WTC11 (cell line): ENCODE data around the gene AMMECR1. TPM values are rescaled to one million over a fixed set of nuclear protein-coding genes. Genes with fewer than 3 reads are reported as not detected.

Experiments used
- ATAC-seq: fragments of 200-7000 bp; cut with Tn5 transposase; 2 replicates; pipeline ENCODE4 v1.10.0; 2021; ENCODE audit warnings: mild to moderate bottlenecking, moderate library complexity
- CTCF ChIA-PET: fragments of 300-600 bp; sonication (Branson Sonifier 250); formaldehyde crosslinking; loops from one replicate; lab custom pipeline; 2021; ENCODE audit warnings: antibody characterized with exemption; lab: Charles Lee
- POLR2A ChIA-PET: fragments of 350-600 bp; sonication (Branson Sonifier 250); formaldehyde crosslinking; loops from one replicate; lab custom pipeline; 2021; ENCODE audit warnings: antibody characterized with exemption; lab: Charles Lee
- DNase-seq: peaks from one replicate; pipeline ENCODE4 v3.0.0; 2021; ENCODE audit warnings: low spot score
- H3K27ac Mint-ChIP-seq: 2 replicates; pipeline ENCODE4 v1.8.0; 2021; ENCODE audit warnings: mixed read lengths
- H3K27me3 Mint-ChIP-seq: 2 replicates; pipeline ENCODE4 v1.8.0; 2021; ENCODE audit warnings: low read depth, mild to moderate bottlenecking, moderate library complexity, mixed read lengths
- H3K36me3 Mint-ChIP-seq: 2 replicates; pipeline ENCODE4 v1.8.0; 2021; ENCODE audit warnings: mixed read lengths
- H3K4me1 Mint-ChIP-seq: 2 replicates; pipeline ENCODE4 v1.8.0; 2022; ENCODE audit warnings: mixed read lengths
- H3K4me3 Mint-ChIP-seq: 2 replicates; pipeline ENCODE4 v1.8.0; 2021; ENCODE audit warnings: mild to moderate bottlenecking, moderate library complexity, mixed read lengths
- H3K9me3 Mint-ChIP-seq: 2 replicates; pipeline ENCODE4 v1.8.0; 2021; ENCODE audit warnings: mixed read lengths
- ATF2 ChIP-seq: sonication (generic); formaldehyde crosslinking; IDR thresholded peaks from 2 replicates; pipeline ENCODE4 v1.8.1; 2022; ENCODE audit warnings: low read depth, missing genetic modification reagents, borderline replicate concordance
- CREB1 ChIP-seq: sonication (generic); formaldehyde crosslinking; IDR thresholded peaks from 2 replicates; pipeline ENCODE4 v1.8.0; 2023; ENCODE audit warnings: mild to moderate bottlenecking, missing genetic modification reagents
- EMX1 ChIP-seq: fragments of 250-450 bp; sonication (Bioruptor Pico); IDR thresholded peaks from 2 replicates; pipeline ENCODE4 v1.8.0; 2021; ENCODE audit warnings: mild to moderate bottlenecking
- GABPB1 ChIP-seq: sonication (generic); formaldehyde crosslinking; IDR thresholded peaks from 2 replicates; pipeline ENCODE4 v1.8.1; 2023; ENCODE audit warnings: mild to moderate bottlenecking, missing genetic modification reagents
- MLX ChIP-seq: sonication (generic); formaldehyde crosslinking; IDR thresholded peaks from 2 replicates; pipeline ENCODE4 v1.8.1; 2023; ENCODE audit warnings: mild to moderate bottlenecking, missing genetic modification reagents, moderate library complexity
- NFE2L1 ChIP-seq: sonication (generic); formaldehyde crosslinking; IDR thresholded peaks from 2 replicates; pipeline ENCODE4 v1.8.1; 2023; ENCODE audit warnings: missing genetic modification reagents
- NFYB ChIP-seq: sonication (generic); formaldehyde crosslinking; conservative IDR thresholded peaks from 2 replicates; pipeline ENCODE4 v1.8.0; 2022; ENCODE audit warnings: low read depth, missing genetic modification reagents
- NR2C2 ChIP-seq: sonication (generic); formaldehyde crosslinking; IDR thresholded peaks from 2 replicates; pipeline ENCODE4 v1.8.0; 2022; ENCODE audit warnings: mild to moderate bottlenecking, missing genetic modification reagents
- PRRX2 ChIP-seq: fragments of 250-450 bp; sonication (Bioruptor Pico); IDR thresholded peaks from 2 replicates; pipeline ENCODE4 v1.8.0; 2021; ENCODE audit warnings: mild to moderate bottlenecking
- SOX15 ChIP-seq: fragments of 250-450 bp; sonication (Bioruptor Pico); IDR thresholded peaks from 2 replicates; pipeline ENCODE4 v1.9.0; 2021; ENCODE audit warnings: mild to moderate bottlenecking
- TP53 ChIP-seq: sonication (generic); formaldehyde crosslinking; IDR thresholded peaks from 2 replicates; pipeline ENCODE4 v1.8.1; 2023; ENCODE audit warnings: mild to moderate bottlenecking, missing genetic modification reagents
- ZNF138 ChIP-seq: sonication (generic); formaldehyde crosslinking; conservative IDR thresholded peaks from 2 replicates; pipeline ENCODE4 v1.8.1; 2022; ENCODE audit warnings: mild to moderate bottlenecking, moderate library complexity, missing genetic modification reagents
- ZNF263 ChIP-seq: sonication (generic); formaldehyde crosslinking; IDR thresholded peaks from 2 replicates; pipeline ENCODE4 v1.8.1; 2022; ENCODE audit warnings: low read depth, mild to moderate bottlenecking, moderate library complexity, missing genetic modification reagents
- ZNF281 ChIP-seq: sonication (generic); formaldehyde crosslinking; IDR thresholded peaks from 2 replicates; pipeline ENCODE4 v1.8.0; 2023; ENCODE audit warnings: mild to moderate bottlenecking, missing genetic modification reagents
- ZNF396 ChIP-seq: fragments of 250-450 bp; sonication (Bioruptor Pico); IDR thresholded peaks from 2 replicates; pipeline ENCODE4 v1.8.0; 2021; ENCODE audit warnings: mild to moderate bottlenecking, moderate library complexity, borderline replicate concordance
- ZNF512 ChIP-seq: sonication (generic); formaldehyde crosslinking; IDR thresholded peaks from 2 replicates; pipeline ENCODE4 v1.8.1; 2022; ENCODE audit warnings: missing genetic modification reagents, borderline replicate concordance
- ZSCAN18 ChIP-seq: fragments of 250-450 bp; sonication (Bioruptor Pico); IDR thresholded peaks from 2 replicates; pipeline ENCODE4 v2.1.2; 2022; ENCODE audit warnings: mild to moderate bottlenecking, moderate library complexity
- total RNA-seq: library from RNA; stranded (reverse); gene quantifications from 3 replicates; pipeline ENCODE4 v1.2.3, GENCODE V29; 2021
- TF ChIP-seq, protein P1 (sequence below): fragments of 250-450 bp; sonication (Bioruptor Pico); IDR thresholded peaks from 2 replicates; pipeline ENCODE4 v1.9.0; 2021; ENCODE audit warnings: mild to moderate bottlenecking
- TF ChIP-seq, protein P2 (sequence below): sonication (generic); formaldehyde crosslinking; conservative IDR thresholded peaks from 2 replicates; pipeline ENCODE4 v1.8.1; 2022; ENCODE audit warnings: mild to moderate bottlenecking, missing genetic modification reagents

AMMECR1 gene
- total RNA-seq, 1 experiment from 2014 or later = 18.1 TPM

DNA sequence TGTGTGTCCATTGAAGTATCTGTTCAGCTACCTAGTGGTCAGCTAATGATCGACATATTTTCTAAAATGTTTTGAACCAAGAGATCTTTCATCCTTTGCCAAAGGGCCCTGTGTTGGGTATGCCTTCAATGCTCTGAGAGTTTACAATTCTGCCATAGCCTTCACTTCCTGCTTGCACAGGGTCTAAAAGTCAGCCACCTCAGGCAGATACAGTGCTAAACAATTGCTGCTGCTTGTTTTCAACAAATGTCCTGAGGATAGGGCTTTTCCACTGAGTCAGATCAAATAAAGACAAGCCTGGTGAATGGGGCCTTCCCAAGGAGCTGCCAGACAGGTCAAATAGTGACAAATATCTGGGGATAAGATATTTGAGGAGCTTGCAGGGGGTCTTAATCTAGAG lies 16.7 kb downstream of the AMMECR1 start:
- CTCF ChIA-PET = no interaction called here

GRCh38 chrX:110294087-110294486 lies 23.8 kb downstream of the AMMECR1 start:
- Mint-ChIP-seq H3K4me3 (no peak overlapping the region), H3K9me3 (no peaks in the 10 kb centered on the region), H3K36me3 (no peaks in the 10 kb centered on the region), H3K27me3 (no peaks in the 10 kb centered on the region), H3K27ac (no peak overlapping the region), H3K4me1 (peaks cover 11% of the 10 kb centered on the region)
- DNase-seq (no peak), ATAC-seq (no peak)
- ChIA-PET POLR2A (no interaction called here), CTCF (no interaction called here)
- no peak for TF ChIP-seq ZNF396 (CRISPR knock-in tag)
- TF ChIP-seq EMX1 (CRISPR knock-in tag) = no peak
- TF ChIP-seq ATF2 (CRISPR knock-in tag) = no peak

More for the DNA sequence above, 16.7 kb downstream of the AMMECR1 start:
- H3K36me3 Mint-ChIP-seq = no peaks in the 10 kb centered on the region
- H3K4me3 Mint-ChIP-seq = no peak overlapping the region
- H3K27ac Mint-ChIP-seq = no peak overlapping the region
- no peak for DNase-seq
- POLR2A ChIA-PET = no interaction called here
- no peak for TF ChIP-seq NFYB
- TF ChIP-seq, protein P1, sequence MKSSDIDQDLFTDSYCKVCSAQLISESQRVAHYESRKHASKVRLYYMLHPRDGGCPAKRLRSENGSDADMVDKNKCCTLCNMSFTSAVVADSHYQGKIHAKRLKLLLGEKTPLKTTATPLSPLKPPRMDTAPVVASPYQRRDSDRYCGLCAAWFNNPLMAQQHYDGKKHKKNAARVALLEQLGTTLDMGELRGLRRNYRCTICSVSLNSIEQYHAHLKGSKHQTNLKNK (CRISPR knock-in tag) = no peak
- no peak for TF ChIP-seq TP53 (CRISPR knock-in tag)
- no peak for TF ChIP-seq NFE2L1 (CRISPR knock-in tag)
- TF ChIP-seq, protein P2, sequence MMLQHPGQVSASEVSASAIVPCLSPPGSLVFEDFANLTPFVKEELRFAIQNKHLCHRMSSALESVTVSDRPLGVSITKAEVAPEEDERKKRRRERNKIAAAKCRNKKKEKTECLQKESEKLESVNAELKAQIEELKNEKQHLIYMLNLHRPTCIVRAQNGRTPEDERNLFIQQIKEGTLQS = no peak
- no peak for TF ChIP-seq MLX (CRISPR knock-in tag)
- no peak for TF ChIP-seq CREB1 (CRISPR knock-in tag)
- no peak for TF ChIP-seq ZNF281 (CRISPR knock-in tag)
- TF ChIP-seq PRRX2 (CRISPR knock-in tag) = no peak
- no peak for TF ChIP-seq ZSCAN18 (CRISPR knock-in tag)
- no peaks in the 10 kb centered on the region for H3K9me3 Mint-ChIP-seq
- ATAC-seq = no peak
- no peaks in the 10 kb centered on the region for H3K27me3 Mint-ChIP-seq
- H3K4me1 Mint-ChIP-seq = peaks cover 8% of the 10 kb centered on the region

- no peak for DNase-seq
- H3K27ac Mint-ChIP-seq = no peak overlapping the region
- TF ChIP-seq GABPB1 (CRISPR knock-in tag) = no peak
- TF ChIP-seq ZNF138 (CRISPR knock-in tag) = no peak
- no peak for TF ChIP-seq ZNF263
- TF ChIP-seq NR2C2 (CRISPR knock-in tag) = no peak
- no peak for TF ChIP-seq ZNF512 (CRISPR knock-in tag)
- TF ChIP-seq SOX15 (CRISPR knock-in tag) = no peak
- no peak overlapping the region for H3K4me3 Mint-ChIP-seq
- CTCF ChIA-PET = no interaction called here
- H3K27me3 Mint-ChIP-seq = no peaks in the 10 kb centered on the region
- no peaks in the 10 kb centered on the region for H3K36me3 Mint-ChIP-seq
- no peaks in the 10 kb centered on the region for H3K9me3 Mint-ChIP-seq
- H3K4me1 Mint-ChIP-seq = peaks cover 11% of the 10 kb centered on the region
- POLR2A ChIA-PET = no interaction called here
- no peak for ATAC-seq
Measured at GRCh38 chrX:110293658-110294057, 24.2 kb downstream of the AMMECR1 start.
